HG03432 (cell line): ENCODE data around the gene HECTD2.
"Not testable (repeated sequence)": the region's sequence is repeated elsewhere in the genome, so short reads cannot be mapped to it uniquely, and the experiment has no call there.

ENCODE experiments used
- ATAC-seq: cut with Tn5 transposase; IDR thresholded peaks from one replicate; pipeline ENCODE4 v1.9.1; 2021; ENCODE audit warnings: mild to moderate bottlenecking, moderate library complexity; ENCODE audit not compliant: unreplicated experiment

Gene HECTD2

GRCh38 chr10:91560827-91561226 is 150.7 kb downstream of the HECTD2 start:
- not testable (repeated sequence) for ATAC-seq

GRCh38 chr10:91562839-91563581 is 152.9 kb downstream of the HECTD2 start:
- ATAC-seq, result no peak

- ATAC-seq, result no peak
Observed at GRCh38 chr10:91564026-91564425, 153.9 kb downstream of the HECTD2 start.
